Left ventricle myocardium superior (tissue), 1 donor: ENCODE results near the gene AMBP. TPM values are rescaled to one million over a fixed set of nuclear protein-coding genes. Genes with fewer than 3 reads are reported as not detected.

Source experiments
- ATAC-seq: fragments of 200-7000 bp; cut with Tn5 transposase; one replicate; pipeline ENCODE4 v1.9.1; 2020; ENCODE audit warnings: mild to moderate bottlenecking, moderate library complexity
- DNase-seq: peaks from one replicate; pipeline ENCODE4 v3.0.0-alpha.2; 2020
- intact Hi-C: fragments of 100-400 bp; cut with micrococcal nuclease; formaldehyde crosslinking; loops from one replicate; pipeline ENCODE4 v1.11.0; 2022
- long read RNA-seq: library from polyadenylated mRNA; unstranded; transcript quantifications from one replicate; pipeline ENCODE4 v2.0.0, GENCODE V29; 2021
- total RNA-seq: library from RNA; stranded (reverse); fragmentation: NEBNext Ultra II Directional; extraction: Animal tissue kit (Norgen Biotek cat#: 25700); gene quantifications from one replicate; pipeline ENCODE4 v1.2.1, GENCODE V29; 2021
- donor health status: DM: no; HTN: yes; CAD: no; lungs with severe emphysema.

AMBP gene
- total RNA-seq: not detected
- long read RNA-seq: 0 reads

GRCh38 chr9:114078021-114078780 is at the start of gene AMBP:
Gene AMBP (minus strand): TSS chr9:114078300. CDS start chr9:114078209, 91 bp downstream.
- no peak for DNase-seq
- no peak for ATAC-seq
- intact Hi-C loops: no loop called here

- intact Hi-C loops: no loop called here
- DNase-seq (no peak), ATAC-seq (no peak)
Measured at GRCh38 chr9:114126247-114127060, 48.4 kb upstream of the AMBP start.

- intact Hi-C loops: no loop called here
- ATAC-seq: no peak
- DNase-seq: no peak
Measured at GRCh38 chr9:114125476-114126013, 47.4 kb upstream of the AMBP start.

GRCh38 chr9:114124666-114125475 is 46.8 kb upstream of the AMBP start:
- intact Hi-C loops: no loop called here
- no peak for DNase-seq
- ATAC-seq: no peak

GRCh38 chr9:114124138-114124537 is 46.0 kb upstream of the AMBP start:
- intact Hi-C loops: no loop called here
- peak; percentile 80 for ATAC-seq
- no peak for DNase-seq

GRCh38 chr9:114123031-114123977 is 45.2 kb upstream of the AMBP start:
- ATAC-seq (no peak), DNase-seq (no peak)
- intact Hi-C loops: no loop called here

GRCh38 chr9:114122136-114123027 is 44.3 kb upstream of the AMBP start:
- intact Hi-C loops: no loop called here
- ATAC-seq (no peak), DNase-seq (no peak)

DNA sequence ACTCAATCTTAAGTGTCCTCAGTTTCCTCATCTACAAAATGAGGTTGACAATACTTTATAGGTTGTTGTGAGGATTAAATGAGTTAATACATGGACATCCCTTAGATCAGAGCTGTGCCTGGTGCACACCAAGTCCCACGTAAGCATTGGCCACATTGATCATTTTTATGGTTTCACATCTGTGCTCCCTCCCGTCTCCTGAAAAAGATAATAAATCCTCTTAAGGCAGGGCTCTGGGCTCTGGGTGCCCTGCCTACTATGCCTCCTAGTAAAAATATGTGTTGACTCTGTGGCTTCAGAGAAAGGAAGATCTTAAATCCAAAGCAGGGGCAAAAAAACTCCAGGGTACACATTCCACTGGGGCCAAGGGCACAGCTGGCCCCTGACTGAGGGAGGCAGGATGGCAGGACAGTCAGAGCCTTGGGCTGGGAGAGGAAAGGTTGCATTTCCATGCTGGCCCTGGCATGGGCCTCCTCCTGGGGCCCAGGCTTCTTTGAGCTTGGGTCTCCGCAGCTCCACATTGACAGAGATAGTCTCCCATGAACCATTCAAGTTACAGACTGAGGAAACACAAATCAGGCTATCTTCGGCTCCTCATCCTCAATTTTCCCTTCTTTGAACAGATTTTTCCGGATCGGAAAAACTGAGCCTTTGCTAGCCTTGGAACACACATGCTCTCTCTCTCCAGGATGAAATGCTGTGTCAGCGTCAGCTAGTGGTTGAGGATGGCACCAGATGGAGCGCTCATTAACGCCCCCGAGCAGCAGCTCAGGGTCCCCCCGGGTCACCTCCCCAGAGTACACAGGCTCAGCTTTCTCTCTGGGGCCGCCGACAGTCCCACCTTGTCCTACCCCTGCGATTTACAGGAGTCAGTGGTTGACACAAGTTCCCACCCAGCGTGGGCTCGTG is 43.4 kb upstream of the AMBP start:
- intact Hi-C loops: no loop called here
- DNase-seq: no peak
- no peak for ATAC-seq

GRCh38 chr9:114120192-114121014 is 42.3 kb upstream of the AMBP start:
- intact Hi-C loops: no loop called here
- no peak for ATAC-seq
- DNase-seq: no peak

DNA sequence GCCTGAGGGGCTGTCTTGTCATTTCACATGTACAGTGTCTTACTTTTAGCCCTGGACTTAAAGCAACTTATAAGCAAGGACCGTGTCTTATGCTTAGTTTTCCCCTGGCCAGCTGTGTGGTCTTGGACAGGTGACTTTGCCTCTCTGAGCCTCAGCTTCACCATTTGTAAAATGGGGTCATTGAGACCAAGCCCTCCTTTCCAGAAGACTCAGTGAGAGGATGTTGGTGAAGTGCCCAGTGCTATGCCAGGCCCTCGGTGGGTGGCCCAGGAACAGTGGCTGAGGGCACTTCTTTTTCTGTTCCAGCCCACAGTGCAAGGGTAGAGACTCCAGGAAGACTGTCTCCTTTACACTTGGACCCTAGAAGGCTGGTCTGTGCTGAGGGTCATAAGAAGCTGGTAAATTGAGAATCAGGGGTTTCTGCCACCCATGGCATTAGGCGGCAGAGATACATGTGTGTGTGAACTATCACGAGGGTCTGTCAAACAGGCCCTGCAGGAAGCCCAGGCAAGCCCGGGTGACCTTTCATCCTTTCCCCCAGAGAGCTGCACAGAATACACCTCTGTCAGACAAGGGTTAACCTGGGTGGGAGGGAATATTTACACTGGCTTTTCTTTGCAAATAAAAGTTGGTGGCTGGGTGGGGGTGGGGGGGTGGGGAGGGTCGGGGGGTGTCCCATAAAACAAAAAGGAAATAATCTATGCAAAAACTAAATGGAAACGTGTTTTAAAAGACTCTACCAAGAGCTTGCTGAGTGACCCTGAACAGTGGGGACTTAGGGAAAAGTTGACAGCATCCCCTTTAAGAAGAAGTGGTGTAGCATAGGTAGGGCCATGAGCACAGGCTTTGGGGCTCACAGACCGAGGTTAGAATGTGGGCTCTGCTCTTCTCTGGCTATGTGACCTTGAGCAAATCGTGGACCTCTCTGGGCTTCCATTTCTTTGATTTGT is 41.4 kb upstream of the AMBP start:
- ATAC-seq (no peak), DNase-seq (no peak)
- intact Hi-C loops: no loop called here

DNA sequence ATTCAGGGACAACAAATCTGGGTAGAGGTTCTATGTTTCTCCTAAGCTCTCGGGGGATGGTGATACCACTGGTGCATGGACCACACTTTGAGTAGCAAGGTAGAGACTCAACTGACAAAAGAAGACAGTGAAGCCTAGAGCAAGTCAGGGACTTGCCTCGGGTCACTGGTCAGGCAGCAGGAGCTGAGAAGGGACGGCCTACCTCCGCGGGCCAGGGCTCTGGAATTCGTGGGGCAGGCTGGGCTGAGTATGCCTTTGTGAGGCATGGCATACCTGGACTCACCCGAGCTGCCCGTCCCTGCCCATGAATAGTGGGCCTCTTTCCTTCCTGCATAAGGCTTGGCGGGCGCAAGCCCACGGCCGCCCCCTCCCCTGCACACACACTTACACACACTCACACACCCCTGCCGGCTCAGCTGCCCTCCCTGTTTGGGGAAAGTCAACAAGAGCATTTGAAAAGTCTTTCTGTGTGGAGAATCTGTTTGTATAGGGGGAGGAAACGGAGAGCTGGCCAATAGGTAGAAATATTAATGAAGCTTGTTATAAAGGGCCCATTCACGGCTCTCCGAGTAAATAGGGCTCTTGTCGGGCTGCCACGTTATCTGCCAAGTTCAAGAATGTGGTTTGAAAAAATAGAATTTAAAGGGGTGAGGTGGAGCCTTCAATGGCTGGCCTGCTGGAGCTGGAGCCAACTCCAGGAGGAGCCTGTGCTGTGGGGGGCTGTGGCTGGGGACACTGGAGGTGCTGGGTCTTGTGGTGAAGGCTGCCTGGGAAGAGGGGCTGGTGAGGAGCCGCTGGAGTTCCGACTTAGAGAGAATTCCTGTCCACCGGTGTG is 40.1 kb upstream of the AMBP start:
- no peak for DNase-seq
- ATAC-seq: no peak
- intact Hi-C loops: no loop called here

DNA sequence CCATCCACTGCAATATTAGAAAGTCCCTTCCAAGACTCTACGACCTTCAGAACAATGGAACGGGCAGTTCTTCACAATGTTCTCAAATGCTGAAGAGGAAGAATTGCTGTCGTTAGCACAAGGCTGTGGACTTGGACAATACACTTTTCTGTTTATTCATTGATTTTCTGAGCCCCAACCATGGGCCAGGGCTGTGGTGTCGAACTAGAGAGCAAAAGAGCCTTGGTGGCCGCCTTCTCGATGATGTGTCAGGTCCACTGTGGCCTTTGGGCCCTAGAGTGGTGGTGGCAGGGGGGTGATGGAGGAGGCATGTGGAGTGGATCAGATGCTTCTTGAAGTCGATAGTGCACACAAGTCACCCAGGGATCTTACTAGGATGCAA is 39.5 kb upstream of the AMBP start:
- ATAC-seq (no peak), DNase-seq (no peak)
- intact Hi-C loops: no loop called here

DNA sequence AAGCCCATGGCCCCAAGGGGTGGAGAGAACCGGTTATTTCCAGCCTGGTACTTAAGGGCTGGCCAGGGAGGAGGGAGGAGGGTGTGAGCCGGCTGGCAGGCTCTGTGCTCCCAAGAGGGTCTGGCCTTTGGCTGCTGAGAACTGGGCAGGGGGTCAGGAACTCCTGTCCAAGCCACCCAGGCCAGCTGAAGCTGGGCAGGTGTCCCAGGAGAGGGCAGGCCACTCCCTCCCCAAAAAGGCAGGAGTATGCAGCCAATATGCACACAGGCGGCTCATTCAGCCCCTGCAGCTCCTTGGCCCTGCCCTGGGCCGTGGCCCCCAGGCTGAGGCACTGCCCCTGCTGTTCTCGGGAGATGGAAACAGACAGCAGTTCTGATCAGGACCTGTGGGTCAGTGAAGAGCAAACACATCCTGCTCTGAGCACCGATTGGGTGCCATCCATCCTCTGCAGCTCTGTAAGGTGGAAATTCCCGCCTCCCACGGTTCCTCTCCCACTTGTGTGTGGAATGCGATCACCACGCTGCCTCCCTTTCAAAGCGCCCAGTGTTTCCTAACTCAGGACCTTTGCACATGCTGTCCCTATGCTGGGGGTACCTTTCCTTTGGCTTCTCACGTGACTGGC is 38.1 kb upstream of the AMBP start:
- peak; percentile 28 for ATAC-seq
- DNase-seq: peak; percentile 49
- intact Hi-C loops: no loop called here
